ENCODE measurements around the gene DTL.
"Not testable (repeated sequence)": the region's sequence is repeated elsewhere in the genome, so short reads cannot be mapped to it uniquely, and the experiment has no call there.

Gene DTL, protein sequence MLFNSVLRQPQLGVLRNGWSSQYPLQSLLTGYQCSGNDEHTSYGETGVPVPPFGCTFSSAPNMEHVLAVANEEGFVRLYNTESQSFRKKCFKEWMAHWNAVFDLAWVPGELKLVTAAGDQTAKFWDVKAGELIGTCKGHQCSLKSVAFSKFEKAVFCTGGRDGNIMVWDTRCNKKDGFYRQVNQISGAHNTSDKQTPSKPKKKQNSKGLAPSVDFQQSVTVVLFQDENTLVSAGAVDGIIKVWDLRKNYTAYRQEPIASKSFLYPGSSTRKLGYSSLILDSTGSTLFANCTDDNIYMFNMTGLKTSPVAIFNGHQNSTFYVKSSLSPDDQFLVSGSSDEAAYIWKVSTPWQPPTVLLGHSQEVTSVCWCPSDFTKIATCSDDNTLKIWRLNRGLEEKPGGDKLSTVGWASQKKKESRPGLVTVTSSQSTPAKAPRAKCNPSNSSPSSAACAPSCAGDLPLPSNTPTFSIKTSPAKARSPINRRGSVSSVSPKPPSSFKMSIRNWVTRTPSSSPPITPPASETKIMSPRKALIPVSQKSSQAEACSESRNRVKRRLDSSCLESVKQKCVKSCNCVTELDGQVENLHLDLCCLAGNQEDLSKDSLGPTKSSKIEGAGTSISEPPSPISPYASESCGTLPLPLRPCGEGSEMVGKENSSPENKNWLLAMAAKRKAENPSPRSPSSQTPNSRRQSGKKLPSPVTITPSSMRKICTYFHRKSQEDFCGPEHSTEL

DNA sequence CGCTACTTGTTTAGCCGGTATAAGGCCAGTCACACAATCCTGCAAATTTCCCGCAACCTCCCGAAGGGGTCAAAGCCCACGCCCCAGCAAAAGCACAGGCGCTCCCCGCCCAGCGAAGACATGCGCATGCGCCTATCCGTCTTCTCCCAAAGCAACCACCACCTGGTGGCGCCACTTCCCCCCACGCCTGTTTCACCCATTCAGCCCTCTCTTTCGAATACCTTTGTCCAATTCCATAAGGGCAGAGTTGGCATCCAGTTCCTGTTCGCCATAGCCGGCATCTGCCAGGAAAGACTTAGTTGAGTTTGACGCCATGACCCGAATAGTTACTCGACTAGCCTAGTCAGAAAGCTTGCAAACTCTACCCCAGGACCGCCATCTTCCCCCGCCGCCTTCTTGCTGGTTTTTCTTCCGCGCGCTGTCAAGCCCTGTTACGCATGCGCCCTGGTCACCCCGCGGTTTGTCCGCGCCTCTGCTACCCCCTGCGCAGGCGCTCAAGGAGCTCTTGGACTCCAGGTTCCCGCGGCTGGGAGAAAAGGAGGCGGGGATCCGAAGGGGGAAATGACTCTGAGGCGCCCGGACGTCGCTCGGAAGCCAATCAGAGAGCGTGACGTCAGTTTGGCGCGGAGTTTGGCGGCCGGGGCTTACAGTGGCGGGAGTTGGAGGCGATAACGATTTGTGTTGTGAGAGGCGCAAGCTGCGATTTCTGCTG, at the start of gene DTL, which contains the start of gene INTS7:
TSS of gene DTL (plus strand) at position 626 of the 712 bp plus-strand sequence. CDS start 143 bp downstream, outside the sequence.
TSS of gene INTS7 (minus strand) at position 435 of the 712 bp plus-strand sequence. CDS start at position 315, 120 bp downstream.
- peak; percentile 99 for DNase-seq (ENCODE audit: low spot score)

DNA sequence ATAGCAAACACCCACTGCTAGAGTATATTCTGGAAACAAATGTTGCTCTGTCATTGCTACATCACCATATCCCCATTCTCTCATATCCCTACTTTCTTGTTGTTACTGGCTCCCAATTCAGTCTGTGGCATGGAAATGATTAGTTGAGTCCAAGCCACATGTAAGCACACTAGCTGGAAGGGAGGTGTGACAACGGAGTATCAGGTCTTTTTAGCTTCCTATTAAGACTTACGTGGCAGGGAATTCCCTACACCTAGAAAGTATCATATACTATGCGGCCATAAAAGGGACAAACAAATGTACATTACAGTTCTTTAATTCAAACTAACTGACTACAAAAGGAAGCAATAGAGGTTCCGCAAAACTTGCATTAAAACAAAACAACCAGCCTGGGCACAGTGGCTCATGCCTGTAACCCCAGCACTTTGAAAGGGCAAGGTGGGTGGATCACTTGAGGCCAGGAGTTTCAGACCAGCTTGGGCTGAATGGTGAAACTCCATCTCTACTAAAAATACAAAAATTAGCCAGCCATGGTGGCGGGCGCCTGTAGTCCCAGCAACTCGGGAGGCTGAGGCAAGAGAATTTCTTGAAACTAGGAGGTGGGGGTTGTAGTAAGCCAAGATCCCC, 48.8 kb upstream of the DTL start:
- no peak for DNase-seq (ENCODE audit: low spot score)

DNA sequence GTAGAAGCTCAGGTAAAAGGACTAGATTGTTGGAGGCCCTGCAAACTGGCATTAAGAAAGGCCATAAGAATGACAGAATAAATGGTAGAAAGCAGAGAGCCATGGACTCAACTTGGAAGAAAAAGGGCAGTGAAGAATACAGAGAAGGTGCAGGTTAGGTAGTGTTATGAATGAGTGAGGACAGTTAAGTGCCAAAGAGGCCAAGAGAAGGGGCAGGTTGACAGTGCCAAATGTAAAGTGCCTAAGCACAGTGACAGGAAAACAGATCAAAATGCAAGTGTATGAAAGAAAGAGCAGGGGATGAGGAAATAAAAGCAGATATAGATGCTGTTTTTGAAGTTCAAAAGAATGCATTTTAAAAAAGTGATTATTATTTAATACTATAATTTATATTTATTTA, 43.9 kb upstream of the DTL start:
- DNase-seq (ENCODE audit: low spot score) = no peak

DNA sequence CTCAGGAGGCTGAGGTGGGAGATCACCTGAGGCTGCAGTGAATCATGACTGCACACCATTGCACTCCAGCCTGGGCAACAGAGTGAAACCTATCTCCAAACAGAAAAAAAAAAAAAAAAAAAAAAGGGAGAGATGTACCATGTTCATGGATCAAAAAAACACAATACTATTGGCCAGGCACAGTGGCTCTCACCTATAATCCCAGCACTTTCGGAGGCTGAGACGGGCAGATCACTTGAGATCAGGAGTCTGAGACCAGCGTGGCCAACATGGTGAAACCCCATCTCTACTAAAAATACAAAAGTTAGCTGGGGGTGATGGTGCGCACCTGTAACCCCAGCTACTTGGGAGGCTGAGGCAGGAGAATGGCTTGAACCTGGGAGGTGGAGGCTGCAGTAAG, 38.1 kb upstream of the DTL start:
- not testable (repeated sequence) for DNase-seq (ENCODE audit: low spot score)

DNA sequence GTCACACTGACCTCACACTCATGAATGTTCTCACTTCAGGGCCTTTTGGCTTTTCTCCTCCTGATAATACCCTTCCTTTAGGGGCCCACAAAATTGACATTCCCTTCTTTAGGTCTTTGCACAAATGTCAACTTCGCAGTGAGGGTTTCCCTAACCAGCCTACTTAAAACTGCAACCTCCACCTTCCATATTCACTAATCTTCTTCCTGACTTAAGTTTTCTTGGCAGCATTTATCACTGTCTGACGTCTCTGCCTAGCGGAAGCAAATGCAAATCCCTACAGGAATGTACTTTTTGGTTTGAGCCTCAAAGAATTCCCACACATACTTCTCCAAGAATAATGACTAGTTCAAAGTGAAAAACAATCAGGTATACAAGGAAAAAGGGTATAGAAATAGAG, 33.0 kb upstream of the DTL start:
- DNase-seq (ENCODE audit: low spot score) = no peak

DNA sequence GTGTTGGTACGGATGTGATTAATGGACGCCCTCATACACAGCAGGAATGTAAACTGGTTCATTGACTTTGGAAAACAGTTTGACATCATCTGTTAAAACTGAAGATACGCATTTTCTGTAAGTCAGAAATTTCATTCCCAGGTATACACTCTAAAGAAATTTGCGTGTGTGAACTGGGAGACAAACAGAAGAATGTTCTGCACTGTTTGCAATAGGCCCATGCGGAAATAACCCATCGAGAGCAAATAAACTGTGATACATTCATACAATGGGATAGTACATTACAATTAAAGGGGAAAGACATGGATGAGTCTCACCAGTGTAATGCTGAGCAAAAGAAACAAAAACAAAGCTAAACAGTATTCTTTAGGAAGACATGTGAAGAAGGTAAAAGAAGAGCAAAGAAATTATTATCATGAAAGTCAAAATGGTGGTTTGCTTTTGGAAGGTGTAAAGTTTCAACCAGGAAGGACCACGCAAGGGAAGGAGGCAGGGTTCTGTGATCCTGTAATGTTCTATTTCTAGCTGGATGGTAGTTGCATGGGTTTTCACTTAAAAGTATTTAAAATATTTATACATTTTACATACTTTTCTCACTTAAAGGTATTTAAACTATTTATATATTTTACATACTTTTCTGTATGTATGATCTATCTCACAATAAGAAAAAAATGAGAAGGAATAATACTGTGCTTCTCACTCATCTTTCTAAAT, 30.5 kb upstream of the DTL start:
- no peak for DNase-seq (ENCODE audit: low spot score)

DNA sequence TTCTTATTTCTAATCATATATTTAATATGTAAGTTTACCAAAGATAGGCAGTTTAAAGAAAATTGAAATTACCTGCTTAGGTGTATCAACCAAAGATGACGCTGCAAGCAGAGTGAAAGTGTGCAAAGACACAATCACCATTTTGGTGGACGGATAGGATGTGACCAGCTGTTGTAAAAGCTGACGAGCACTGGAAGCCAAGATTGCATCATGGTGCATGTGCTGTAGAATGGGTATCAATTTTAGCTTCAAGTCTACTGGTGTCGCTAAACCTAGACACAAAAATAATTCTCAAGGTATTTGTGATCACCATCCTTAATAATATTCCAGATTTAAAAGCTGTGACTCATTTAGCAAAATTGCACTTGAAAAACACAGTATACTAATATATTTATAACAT, 28.4 kb upstream of the DTL start:
- no peak for DNase-seq (ENCODE audit: low spot score)

DNA sequence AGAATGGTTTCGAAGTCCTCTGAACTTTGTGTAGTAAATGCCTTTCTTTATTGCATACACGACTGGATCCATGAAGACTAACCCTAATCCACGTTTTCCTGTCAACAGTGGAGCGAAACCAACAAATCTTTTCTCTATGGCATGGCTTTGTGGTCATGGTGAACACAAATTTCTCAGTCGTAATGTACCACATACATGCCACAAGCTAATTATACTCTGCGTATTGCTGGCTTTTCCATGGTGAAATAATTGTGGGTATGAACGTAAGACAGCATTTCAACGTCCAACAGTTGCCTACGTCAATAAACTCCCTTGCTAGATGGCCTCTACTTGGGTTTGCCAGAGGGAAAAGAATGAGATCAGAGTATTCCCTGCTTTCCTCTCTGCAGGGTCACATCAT, 27.7 kb upstream of the DTL start:
- DNase-seq (ENCODE audit: low spot score) = no peak

DNA sequence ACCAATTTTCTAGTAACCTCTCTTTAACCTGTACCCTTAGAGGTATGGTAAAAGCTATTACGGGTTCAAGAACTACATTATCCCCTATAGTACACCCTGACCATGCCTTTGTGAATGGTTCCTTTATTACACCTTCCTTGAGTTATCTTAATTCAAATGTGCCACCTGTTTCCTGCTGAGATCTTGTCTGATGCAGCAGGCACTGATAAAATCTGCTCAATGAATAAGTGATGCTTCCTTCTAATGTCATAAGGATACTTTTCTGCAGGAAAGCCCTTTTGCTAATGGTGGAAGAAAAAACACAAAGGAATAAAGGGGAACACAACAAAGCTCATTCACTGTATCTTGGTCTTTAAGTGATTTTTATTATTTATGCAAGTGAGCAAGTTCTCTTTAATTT, 26.0 kb upstream of the DTL start:
- no peak for DNase-seq (ENCODE audit: low spot score)

DNA sequence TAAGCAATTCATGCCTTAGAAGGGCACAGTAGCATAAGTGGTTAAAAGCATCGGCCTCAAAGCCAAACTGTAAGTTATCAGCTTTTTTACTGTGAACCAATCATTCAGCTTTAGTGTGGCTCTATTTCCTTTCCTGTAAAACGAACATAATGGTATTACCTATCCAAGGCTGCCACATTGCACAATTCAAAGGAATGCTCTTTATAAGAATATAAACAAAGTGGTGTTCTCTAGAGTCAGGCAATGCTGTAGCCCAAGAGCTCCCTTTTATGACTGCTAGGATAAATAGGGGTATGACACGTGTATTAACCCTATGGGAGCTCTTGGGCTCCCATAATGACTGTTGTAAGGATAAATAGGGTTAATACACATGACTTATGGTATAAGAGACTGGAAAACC, 25.5 kb upstream of the DTL start:
- no peak for DNase-seq (ENCODE audit: low spot score)

DNA sequence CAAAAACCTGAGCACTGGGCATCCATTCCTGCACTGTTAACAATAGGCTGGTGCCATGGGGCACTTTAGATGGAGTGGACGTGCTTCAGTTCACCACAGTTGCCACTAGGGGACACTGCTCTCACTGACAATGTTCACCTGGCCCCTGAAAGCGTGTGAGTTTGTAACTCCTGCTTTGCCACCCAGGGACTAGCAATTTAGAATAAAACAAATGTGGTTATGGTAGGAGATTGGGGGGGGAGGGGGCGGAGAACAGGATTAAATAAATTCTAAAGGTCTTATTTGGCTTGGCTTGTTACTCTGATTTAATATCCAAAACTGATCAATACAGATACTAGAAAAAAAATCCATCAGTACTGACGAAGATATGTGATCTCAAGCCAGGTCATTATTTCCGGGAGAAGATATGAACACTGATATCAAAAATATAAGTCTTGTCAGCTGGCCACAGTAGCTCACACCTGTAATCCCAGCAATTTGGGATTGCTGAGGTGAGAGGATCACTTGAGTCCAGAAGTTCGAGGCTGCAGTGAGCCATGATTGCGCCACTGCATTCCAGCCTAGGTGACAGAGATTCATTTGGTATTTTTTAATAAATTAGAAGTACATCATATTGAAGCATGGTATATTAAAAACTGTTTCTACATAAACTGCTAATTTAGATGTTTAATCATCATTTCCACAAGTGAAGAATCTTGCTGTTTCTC, 23.4 kb upstream of the DTL start:
- DNase-seq (ENCODE audit: low spot score) = peak; percentile 61

DNA sequence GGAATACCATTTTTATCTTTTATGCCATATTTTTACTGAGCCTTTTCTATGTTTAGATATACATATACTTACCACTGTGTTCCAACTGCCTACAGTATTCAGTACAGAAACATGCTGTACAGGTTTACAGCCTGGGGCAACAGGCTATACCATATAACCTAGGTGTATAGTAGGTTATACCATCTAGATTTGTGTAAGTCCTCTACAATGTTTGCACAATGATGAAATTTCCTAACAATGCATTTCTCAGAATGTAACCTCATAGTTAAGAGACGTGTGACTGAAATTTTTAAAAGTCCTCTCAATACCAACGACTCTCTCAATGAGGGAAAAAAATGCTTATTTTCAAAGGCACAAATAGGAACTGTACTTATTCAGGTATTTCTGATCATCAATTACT, 21.9 kb upstream of the DTL start:
- no peak for DNase-seq (ENCODE audit: low spot score)

DNA sequence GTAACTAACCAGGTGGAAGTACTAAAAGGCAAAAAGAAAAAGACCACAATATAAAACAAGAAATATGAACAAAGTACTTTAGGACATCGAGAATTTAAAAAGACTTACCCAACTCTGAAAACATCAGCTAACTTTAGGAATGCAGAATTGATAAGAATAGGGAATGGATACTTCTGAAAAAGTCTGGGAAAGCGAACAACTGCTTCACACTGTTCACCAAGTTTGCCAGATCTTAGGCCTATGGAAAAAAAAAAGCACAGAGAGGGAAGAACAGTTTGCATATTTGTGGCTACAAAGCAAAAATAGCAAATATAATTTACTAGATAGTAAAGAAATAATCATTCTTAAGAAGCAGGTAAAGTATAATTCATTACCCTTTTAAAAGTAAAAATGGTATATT, 14.6 kb upstream of the DTL start:
- no peak for DNase-seq (ENCODE audit: low spot score)

DNA sequence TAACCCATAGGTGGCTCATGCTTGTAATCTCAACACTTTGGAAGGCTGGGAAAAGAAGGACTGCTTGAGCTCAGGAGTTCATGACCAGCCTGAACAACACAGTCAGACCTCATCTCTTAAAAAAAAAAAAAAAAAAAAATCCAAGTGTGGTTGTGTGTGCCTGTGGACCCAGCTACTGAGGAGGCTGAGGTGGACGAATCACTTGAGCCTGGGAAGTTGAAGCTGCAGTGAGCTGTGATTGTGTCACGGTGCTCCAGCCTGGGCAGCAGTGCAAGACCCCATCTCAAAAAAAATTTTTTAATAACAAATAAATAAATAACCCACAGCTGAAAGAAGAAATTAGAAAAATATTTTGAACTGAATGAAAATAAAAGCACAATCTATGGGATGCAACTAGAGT, 14.0 kb upstream of the DTL start:
- no peak for DNase-seq (ENCODE audit: low spot score)

DNA sequence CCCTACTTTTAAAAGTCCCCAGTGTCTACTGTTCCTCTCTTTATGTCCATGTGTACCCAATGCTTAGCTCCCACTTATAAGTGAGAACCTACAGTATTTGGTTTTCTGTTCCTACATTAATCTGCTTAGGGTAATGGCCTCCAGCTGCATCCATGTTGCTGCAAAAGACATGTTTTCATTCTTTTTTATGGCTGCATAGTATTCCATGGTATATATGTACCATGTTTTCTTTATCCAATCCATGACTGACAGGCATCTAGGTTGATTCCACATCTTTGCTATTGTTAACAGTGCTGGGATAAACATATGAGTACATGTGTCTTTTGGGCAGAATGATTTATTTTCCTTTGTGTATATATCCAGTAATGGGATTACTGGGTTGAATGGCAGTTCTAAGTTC, 12.6 kb upstream of the DTL start:
- DNase-seq (ENCODE audit: low spot score) = not testable (repeated sequence)

DNA sequence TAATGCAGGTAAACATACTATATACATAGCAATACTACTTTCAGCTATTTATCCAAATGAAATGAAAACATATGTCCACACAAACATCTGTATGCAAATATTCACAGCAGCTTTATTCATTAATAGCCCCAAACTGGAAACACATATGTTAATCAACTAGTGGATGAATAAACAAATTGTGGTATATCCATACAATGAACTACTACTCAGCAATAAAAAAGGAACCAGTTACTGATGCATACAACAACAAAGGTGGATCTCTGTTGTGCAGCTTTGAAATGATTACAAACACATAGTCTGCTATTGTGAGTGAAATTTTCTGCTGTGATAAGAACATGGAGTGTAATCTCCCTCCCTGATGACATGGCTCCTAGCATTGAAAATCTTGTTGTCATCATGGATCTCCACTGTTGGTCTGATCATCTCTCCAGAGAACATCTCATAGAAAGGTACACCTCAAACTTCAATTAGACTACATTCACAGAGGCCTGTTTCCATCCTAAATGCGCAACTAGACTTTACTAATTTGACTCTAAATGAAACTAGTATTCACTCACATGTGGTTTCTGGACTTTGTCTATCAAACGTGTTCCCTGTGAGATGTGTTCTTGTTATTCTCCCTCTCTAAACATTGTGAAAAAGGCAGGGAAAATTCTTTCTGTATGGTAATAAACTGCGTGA, 10.9 kb upstream of the DTL start:
- no peak for DNase-seq (ENCODE audit: low spot score)

DNA sequence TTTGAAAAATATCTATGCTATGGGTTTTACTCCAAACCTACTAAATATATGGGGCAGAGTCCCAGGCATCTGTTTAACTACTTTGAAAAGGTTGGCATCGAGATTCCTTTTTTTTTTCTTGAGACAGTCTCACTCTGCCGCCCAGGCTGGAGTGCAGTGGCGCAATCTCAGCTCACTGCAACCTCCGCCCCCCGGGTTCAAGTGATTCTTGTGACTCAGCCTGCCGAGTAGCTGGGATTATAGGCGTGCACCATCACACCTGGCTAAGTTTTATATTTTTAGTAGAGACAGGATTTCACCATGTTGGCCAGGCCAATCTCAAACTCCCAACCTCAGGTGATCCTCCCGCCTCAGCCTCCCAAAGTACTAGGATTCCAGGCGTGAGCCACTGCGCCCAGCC, 7.8 kb upstream of the DTL start:
- not testable (repeated sequence) for DNase-seq (ENCODE audit: low spot score)

DNA sequence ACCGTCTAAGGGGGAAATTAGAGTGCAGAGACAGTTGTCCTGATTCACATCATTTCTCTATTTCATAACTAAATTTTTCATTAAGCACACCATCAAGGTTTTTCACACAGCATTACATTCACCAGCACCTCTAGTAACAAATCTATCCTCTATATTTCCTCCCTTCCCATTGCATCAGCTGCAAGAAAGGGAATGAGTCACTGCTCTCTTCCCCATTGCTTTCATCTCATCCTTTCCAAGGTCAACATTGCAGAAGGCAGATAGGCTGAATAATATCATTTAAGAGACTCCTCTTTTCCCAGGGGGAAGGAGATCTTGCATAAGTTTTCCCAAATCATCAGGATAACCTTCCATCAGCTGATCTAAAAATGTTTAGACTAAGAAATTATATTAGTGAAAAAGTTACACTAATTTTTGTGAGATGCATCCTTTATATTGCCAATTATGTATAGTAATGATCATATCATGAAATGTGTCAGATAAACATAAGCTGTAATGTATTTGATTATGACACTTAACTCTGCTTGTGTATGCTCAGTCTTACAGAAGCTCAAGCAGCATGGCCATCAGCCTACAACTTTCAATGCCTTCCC, 4.5 kb upstream of the DTL start:
- no peak for DNase-seq (ENCODE audit: low spot score)

DNA sequence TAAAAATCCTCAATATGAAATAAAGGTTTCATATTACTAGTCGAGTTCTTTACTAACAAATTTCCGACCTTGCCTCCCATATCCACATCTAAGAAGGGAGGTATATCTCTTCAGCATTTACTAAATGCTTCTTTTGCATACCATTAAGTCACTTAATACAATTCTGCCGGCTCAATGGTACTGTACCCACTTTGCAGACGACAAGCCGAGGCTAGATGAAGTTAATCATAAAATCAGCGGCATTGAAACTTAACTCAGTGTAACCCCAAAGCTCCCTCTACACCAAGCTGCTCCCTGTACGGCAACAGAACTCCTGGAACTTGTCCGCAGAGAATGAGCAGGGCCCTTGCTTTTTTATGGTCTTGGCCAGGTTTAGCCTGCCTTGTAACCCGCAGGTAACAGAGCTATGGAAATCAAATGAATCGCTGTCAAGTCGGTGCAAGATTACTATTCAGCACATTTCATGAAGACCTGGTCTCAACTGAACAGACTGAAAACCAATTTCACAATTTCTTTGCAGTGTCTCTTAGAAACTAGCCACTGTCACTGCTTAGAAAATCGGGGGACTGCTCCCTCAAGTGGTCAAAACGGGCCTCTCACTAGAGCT, 929 bp upstream of the DTL start:
- no peak for DNase-seq (ENCODE audit: low spot score)
